ENCODE measurements around the gene KNDC1.

KNDC1 gene

GRCh38 chr10:133131053-133131452, 29.0 kb upstream of the KNDC1 start:
- Histone ChIP-seq H3K36me3 (replicated peaks; ENCODE audit: insufficient read depth, low read length) (no peaks in the 10 kb centered on the region), H3F3A (ENCODE audit: insufficient read depth, low read length) (no peaks in the 10 kb centered on the region), H3K9me3 (replicated peaks; ENCODE audit: insufficient read depth, low read length) (no peaks in the 10 kb centered on the region), H2AFZ (ENCODE audit: low read length) (no peak overlapping the region), H3K4me1 (ENCODE audit: low read length) (no peaks in the 10 kb centered on the region), H3K79me2 (ENCODE audit: low read length) (no peaks in the 10 kb centered on the region), H3K27ac (ENCODE audit: low read length) (no peak overlapping the region), H3K4me2 (ENCODE audit: low read depth, low read length) (no peak overlapping the region), H3K9me2 (replicated peaks; ENCODE audit: insufficient read depth, low read length) (no peaks in the 10 kb centered on the region), H3K27me3 (replicated peaks; ENCODE audit: insufficient read depth, low read length) (peaks cover 9% of the 10 kb centered on the region), H3K9ac (ENCODE audit: low read length) (no peak overlapping the region), H4K20me1 (ENCODE audit: insufficient read depth, low read length) (no peaks in the 10 kb centered on the region), H3K4me3 (ENCODE audit: low read length) (no peak overlapping the region)
- DNase-seq = no peak
- TF ChIP-seq EZH2phosphoT487 (IDR thresholded peaks at IDR 0.05; ENCODE audit: low read length) (no peak), CTCF (IDR thresholded peaks at IDR 0.05; ENCODE audit: low read length) (no peak), EZH2 (optimal IDR thresholded peaks at IDR 0.05; ENCODE audit: low read depth, low read length) (no peak)

- Histone ChIP-seq H3K36me3 (replicated peaks; ENCODE audit: insufficient read depth, low read length) (no peaks in the 10 kb centered on the region), H3K9me2 (replicated peaks; ENCODE audit: insufficient read depth, low read length) (no peaks in the 10 kb centered on the region), H3K27ac (ENCODE audit: low read length) (no peak overlapping the region), H3K27me3 (replicated peaks; ENCODE audit: insufficient read depth, low read length) (peaks cover 9% of the 10 kb centered on the region; the same call in 1 of the 2 replicates), H3K9me3 (replicated peaks; ENCODE audit: insufficient read depth, low read length) (no peaks in the 10 kb centered on the region), H3K4me2 (ENCODE audit: low read depth, low read length) (no peak overlapping the region), H3K9ac (ENCODE audit: low read length) (no peak overlapping the region), H3K79me2 (ENCODE audit: low read length) (no peaks in the 10 kb centered on the region), H3K4me3 (ENCODE audit: low read length) (no peak overlapping the region), H4K20me1 (ENCODE audit: insufficient read depth, low read length) (no peaks in the 10 kb centered on the region), H3K4me1 (ENCODE audit: low read length) (no peaks in the 10 kb centered on the region), H2AFZ (ENCODE audit: low read length) (no peak overlapping the region), H3F3A (ENCODE audit: insufficient read depth, low read length) (no peaks in the 10 kb centered on the region)
- no peak for DNase-seq
- TF ChIP-seq EZH2 (optimal IDR thresholded peaks at IDR 0.05; ENCODE audit: low read depth, low read length) = no peak
- TF ChIP-seq CTCF (IDR thresholded peaks at IDR 0.05; ENCODE audit: low read length) = no peak
- no peak for TF ChIP-seq EZH2phosphoT487 (IDR thresholded peaks at IDR 0.05; ENCODE audit: low read length)
Observed at GRCh38 chr10:133131734-133132472, 28.1 kb upstream of the KNDC1 start.

GRCh38 chr10:133132473-133133291, 27.3 kb upstream of the KNDC1 start:
- Histone ChIP-seq H4K20me1 (ENCODE audit: insufficient read depth, low read length) (no peaks in the 10 kb centered on the region), H3K9me2 (replicated peaks; ENCODE audit: insufficient read depth, low read length) (no peaks in the 10 kb centered on the region), H3K27ac (ENCODE audit: low read length) (no peak overlapping the region), H3K4me1 (ENCODE audit: low read length) (no peaks in the 10 kb centered on the region), H3K36me3 (replicated peaks; ENCODE audit: insufficient read depth, low read length) (no peaks in the 10 kb centered on the region), H3K27me3 (replicated peaks; ENCODE audit: insufficient read depth, low read length) (peaks cover 9% of the 10 kb centered on the region; the same call in 1 of the 2 replicates), H3K4me3 (ENCODE audit: low read length) (no peak overlapping the region), H3F3A (ENCODE audit: insufficient read depth, low read length) (no peaks in the 10 kb centered on the region), H3K9me3 (replicated peaks; ENCODE audit: insufficient read depth, low read length) (no peaks in the 10 kb centered on the region), H2AFZ (ENCODE audit: low read length) (no peak overlapping the region), H3K4me2 (ENCODE audit: low read depth, low read length) (no peak overlapping the region), H3K9ac (ENCODE audit: low read length) (no peak overlapping the region), H3K79me2 (ENCODE audit: low read length) (no peaks in the 10 kb centered on the region)
- no peak for DNase-seq
- no peak for TF ChIP-seq CTCF (IDR thresholded peaks at IDR 0.05; ENCODE audit: low read length)
- TF ChIP-seq EZH2 (optimal IDR thresholded peaks at IDR 0.05; ENCODE audit: low read depth, low read length) = no peak
- no peak for TF ChIP-seq EZH2phosphoT487 (IDR thresholded peaks at IDR 0.05; ENCODE audit: low read length)

All from MM.1S (cell line).